Transverse colon (tissue), 4 donors: ENCODE measurements around the gene VRK2.

Source experiments
- CTCF ChIP-seq, 5 experiments: fragments of 200-600 bp in 3 of 5; fragments of 450-650 bp in 2 of 5; sonication (generic) in 3 of 5; IDR thresholded peaks; 1 replicate in 2 of 5; 2 replicates in 3 of 5; pipeline ENCODE4 v1.5.1; 2016 to 2017; ENCODE audit warnings: antibody characterized with exemption in 5 of 5, inconsistent platforms in 3 of 5, mild to moderate bottlenecking in 2 of 5, moderate library complexity in 1 of 5
- EP300 ChIP-seq: sonication (generic); formaldehyde crosslinking; IDR thresholded peaks from one replicate; pipeline ENCODE4 v1.6.1; 2017; ENCODE audit warnings: antibody characterized with exemption, low read depth
- POLR2AphosphoS5 ChIP-seq, 3 donors: sonication (generic); formaldehyde crosslinking; IDR thresholded peaks; one replicate each; pipeline ENCODE4 v1.6.1; 2016; ENCODE audit warnings: antibody characterized with exemption in 3 of 3

- TF ChIP-seq EP300 (no peak), POLR2AphosphoS5 (IDR thresholded peaks at IDR 0.05) (no peak), CTCF (IDR thresholded peaks at IDR 0.05) (no peak)
These were observed 62.9 kb downstream of the VRK2 start for GRCh38 chr2:58109481-58109880.
